Neural cell (in vitro differentiated cells): Measurements from ENCODE around the gene C12orf60. TPM values are rescaled to one million over a fixed set of nuclear protein-coding genes. Genes with fewer than 3 reads are reported as not detected.

Source experiments
- H2AFZ ChIP-seq: fragments of 200-600, 300-800 bp; sonication (generic), shearing (Covaris generic); 2 replicates; pipeline ENCODE4 v1.6.0; 2014; ENCODE audit warnings: low read depth, mild to moderate bottlenecking, antibody characterized with exemption, low read length, moderate library complexity
- H3F3A ChIP-seq: fragments of 200-600 bp; shearing (Covaris generic); 2 replicates; pipeline ENCODE4 v1.6.1; 2016; ENCODE audit warnings: mild to moderate bottlenecking, moderate library complexity, mixed read lengths, antibody characterized with exemption, low read length; ENCODE audit not compliant: insufficient read depth, poor library complexity, severe bottlenecking
- H3K27ac ChIP-seq: fragments of 200-600, 300-800 bp; sonication (generic), shearing (Covaris generic); 2 replicates; pipeline ENCODE4 v1.5.1; 2014; ENCODE audit warnings: mild to moderate bottlenecking, low read length, moderate library complexity
- H3K27me3 ChIP-seq: fragments of 300-800, 200-600 bp; sonication (generic), shearing (Covaris generic); 2 replicates; pipeline ENCODE4 v1.6.0; 2014; ENCODE audit warnings: mild to moderate bottlenecking, low read depth, low read length, moderate library complexity; ENCODE audit not compliant: insufficient read depth
- H3K36me3 ChIP-seq: fragments of 300-800, 200-600 bp; sonication (generic), shearing (Covaris generic); 2 replicates; pipeline ENCODE4 v1.5.1; 2014; ENCODE audit warnings: mild to moderate bottlenecking, antibody characterized with exemption, low read length, moderate library complexity; ENCODE audit not compliant: insufficient read depth
- H3K4me2 ChIP-seq: fragments of 300-800, 200-600 bp; sonication (generic), shearing (Covaris generic); 2 replicates; pipeline ENCODE4 v1.6.0; 2014; ENCODE audit warnings: mild to moderate bottlenecking, low read length
- H3K4me3 ChIP-seq: fragments of 300-800, 200-600 bp; sonication (generic), shearing (Covaris generic); 2 replicates; pipeline ENCODE4 v1.5.1; 2014; ENCODE audit warnings: mild to moderate bottlenecking, low read length, moderate library complexity
- H3K79me2 ChIP-seq: fragments of 200-600 bp; shearing (Covaris generic); replicated peaks from 2 replicates; pipeline ENCODE4 v1.6.0; 2014; ENCODE audit warnings: mild to moderate bottlenecking, low read length, moderate library complexity; ENCODE audit not compliant: insufficient read depth
- H3K9ac ChIP-seq: fragments of 300-800, 200-600 bp; sonication (generic), shearing (Covaris generic); 2 replicates; pipeline ENCODE4 v1.6.1; 2016; ENCODE audit warnings: mild to moderate bottlenecking, low read length, mixed read lengths
- H3K9me2 ChIP-seq: fragments of 200-600 bp; shearing (Covaris generic); 2 replicates; pipeline ENCODE4 v1.6.1; 2016; ENCODE audit warnings: mild to moderate bottlenecking, low read length, mixed read lengths; ENCODE audit not compliant: insufficient read depth
- H3K9me3 ChIP-seq: fragments of 200-600, 300-800 bp; sonication (generic), shearing (Covaris generic); 2 replicates; pipeline ENCODE4 v1.6.1; 2016; ENCODE audit warnings: mild to moderate bottlenecking, mixed run types, low read length, moderate library complexity, mixed read lengths
- H4K20me1 ChIP-seq: fragments of 200-600 bp; shearing (Covaris generic); 2 replicates; pipeline ENCODE4 v1.6.1; 2016; ENCODE audit warnings: mild to moderate bottlenecking, mixed run types; ENCODE audit not compliant: insufficient read depth
- CTCF ChIP-seq: fragments of 450-650 bp; IDR thresholded peaks from 2 replicates; pipeline ENCODE4 v1.5.1; 2014; ENCODE audit warnings: antibody characterized with exemption, mild to moderate bottlenecking, moderate library complexity; ENCODE audit not compliant: poor library complexity, severe bottlenecking
- EP300 ChIP-seq: fragments of 450-650 bp; conservative IDR thresholded peaks from 2 replicates; pipeline ENCODE4 v1.6.1; 2014; ENCODE audit warnings: antibody characterized with exemption, mild to moderate bottlenecking, moderate library complexity; ENCODE audit not compliant: poor library complexity, severe bottlenecking
- EZH2 ChIP-seq: fragments of 200-600, 300-800 bp; shearing (Covaris generic), sonication (generic); IDR thresholded peaks from 2 replicates; pipeline ENCODE4 v1.6.1; 2014; ENCODE audit warnings: antibody characterized with exemption, low read length, borderline replicate concordance, mild to moderate bottlenecking; ENCODE audit not compliant: insufficient read depth, poor library complexity, severe bottlenecking
- MXI1 ChIP-seq: fragments of 450-650 bp; conservative IDR thresholded peaks from 2 replicates; pipeline ENCODE4 v1.6.1; 2014; ENCODE audit warnings: antibody characterized with exemption, mild to moderate bottlenecking; ENCODE audit not compliant: poor library complexity, severe bottlenecking
- POLR2AphosphoS5 ChIP-seq: IDR thresholded peaks from 2 replicates; pipeline ENCODE4 v1.6.1; 2012
- RAD21 ChIP-seq: fragments of 450-650 bp; conservative IDR thresholded peaks from 2 replicates; pipeline ENCODE4 v1.6.1; 2014; ENCODE audit warnings: antibody characterized with exemption, mild to moderate bottlenecking, moderate library complexity
- REST ChIP-seq: IDR thresholded peaks from 2 replicates; pipeline ENCODE4 v1.6.1; 2012; ENCODE audit warnings: borderline replicate concordance
- SMC3 ChIP-seq: fragments of 450-650 bp; conservative IDR thresholded peaks from 2 replicates; pipeline ENCODE4 v1.6.1; 2014; ENCODE audit warnings: antibody characterized with exemption, mild to moderate bottlenecking, moderate library complexity; ENCODE audit not compliant: poor library complexity
- TAF1 ChIP-seq: IDR thresholded peaks from 2 replicates; pipeline ENCODE4 v1.6.1; 2012; ENCODE audit warnings: low read depth
- polyA plus RNA-seq: library from polyadenylated mRNA; depleted of rRNA; stranded (reverse); fragments of >200 nt; gene quantifications from 2 replicates; pipeline ENCODE4 v1.2.3, GENCODE V29; 2014

C12orf60 gene
- polyA plus RNA-seq, 1 donor from 2014 or later: 4.8 TPM

GRCh38 chr12:14854586-14855183 is 51.2 kb downstream of the C12orf60 start:
- Histone ChIP-seq H3K9me2 (no peaks in the 10 kb centered on the region), H2AFZ (no peak overlapping the region), H3K4me3 (no peak overlapping the region), H3K4me2 (no peak overlapping the region), H4K20me1 (no peaks in the 10 kb centered on the region), H3K9me3 (no peaks in the 10 kb centered on the region), H3K79me2 (no peaks in the 10 kb centered on the region), H3K27me3 (no peaks in the 10 kb centered on the region), H3K36me3 (no peaks in the 10 kb centered on the region), H3F3A (no peaks in the 10 kb centered on the region), H3K9ac (no peak overlapping the region), H3K27ac (no peak overlapping the region)
- TF ChIP-seq SMC3: no peak
- TF ChIP-seq TAF1: no peak

GRCh38 chr12:14858513-14858912 is 55.0 kb downstream of the C12orf60 start:
- H4K20me1 ChIP-seq: no peaks in the 10 kb centered on the region
- H3K9ac ChIP-seq: no peak overlapping the region
- no peaks in the 10 kb centered on the region for H3K9me2 ChIP-seq
- H3K27ac ChIP-seq: no peak overlapping the region
- H2AFZ ChIP-seq: no peak overlapping the region
- no peaks in the 10 kb centered on the region for H3F3A ChIP-seq
- no peak overlapping the region for H3K4me3 ChIP-seq
- no peaks in the 10 kb centered on the region for H3K27me3 ChIP-seq
- H3K9me3 ChIP-seq: no peaks in the 10 kb centered on the region
- no peaks in the 10 kb centered on the region for H3K36me3 ChIP-seq
- no peaks in the 10 kb centered on the region for H3K79me2 ChIP-seq
- no peak overlapping the region for H3K4me2 ChIP-seq
- no peak for TF ChIP-seq TAF1
- no peak for TF ChIP-seq EZH2
- no peak for TF ChIP-seq REST
- no peak for TF ChIP-seq POLR2AphosphoS5
- TF ChIP-seq SMC3: no peak
- no peak for TF ChIP-seq RAD21
- no peak for TF ChIP-seq EP300
- no peak for TF ChIP-seq CTCF
- TF ChIP-seq MXI1: no peak
